HEK293 (cell line): ENCODE measurements around the gene CST9.

Experiments
- CTCF ChIA-PET: fragments of 350-600 bp; formaldehyde crosslinking; extraction: SDS; loops from one replicate; lab custom pipeline; 2021; ENCODE audit warnings: antibody characterized with exemption; lab: Yijun Ruan, JAX
- POLR2A ChIA-PET: fragments of 300-600 bp; formaldehyde crosslinking; extraction: SDS; loops from one replicate; lab custom pipeline; 2020; ENCODE audit warnings: antibody characterized with exemption, inconsistent platforms; lab: Yijun Ruan, JAX
- H3K27ac ChIP-seq: fragments of 200-500 bp; sonication (Bioruptor generic); 2 replicates; pipeline ENCODE4 v1.5.1; 2014; ENCODE audit warnings: low read depth, low read length, control low read depth, inconsistent platforms; ENCODE audit errors: extremely low read depth
- H3K36me3 ChIP-seq, 2 experiments: fragments of 200-500 bp in 1 of 2; sonication (Bioruptor generic) in 1 of 2; 1 replicate in 1 of 2; 2 replicates in 1 of 2; pipeline ENCODE4 v1.5.1; 2014 to 2017; ENCODE audit warnings: inconsistent platforms in 2 of 2, low read length in 2 of 2; ENCODE audit not compliant: control insufficient read depth in 2 of 2, insufficient read depth in 1 of 2
- H3K4me1 ChIP-seq: fragments of 200-500 bp; sonication (Bioruptor generic); 2 replicates; pipeline ENCODE4 v1.5.1; 2014; ENCODE audit warnings: mild to moderate bottlenecking, low read length, inconsistent platforms; ENCODE audit not compliant: control insufficient read depth, insufficient read depth
- H3K4me3 ChIP-seq: 2 replicates; pipeline ENCODE4 v1.5.1; 2011; ENCODE audit warnings: low read depth, mild to moderate bottlenecking, control low read depth, low read length, moderate library complexity
- H3K9me3 ChIP-seq: fragments of 200-500 bp; sonication (Bioruptor generic); 2 replicates; pipeline ENCODE4 v1.5.1; 2014; ENCODE audit warnings: low read depth, low read length, inconsistent platforms; ENCODE audit not compliant: control insufficient read depth, insufficient read depth
- HOXA7 ChIP-seq: sonication (generic); formaldehyde crosslinking; IDR thresholded peaks from 2 replicates; pipeline ENCODE4 v1.8.1; 2022; ENCODE audit warnings: missing genetic modification reagents, borderline replicate concordance
- HOXD13 ChIP-seq: sonication (generic); formaldehyde crosslinking; IDR thresholded peaks from 2 replicates; pipeline ENCODE4 v1.8.0; 2022; ENCODE audit warnings: missing genetic modification reagents, borderline replicate concordance
- IKZF3 ChIP-seq: fragments of 450-650 bp; IDR thresholded peaks from 2 replicates; pipeline ENCODE4 v1.5.0; 2018; ENCODE audit warnings: missing biosample characterization, mild to moderate bottlenecking, missing genetic modification characterization, moderate library complexity
- PATZ1 ChIP-seq: fragments of 450-650 bp; formaldehyde crosslinking; IDR thresholded peaks from 2 replicates; pipeline ENCODE4 v1.5.1; 2016; ENCODE audit warnings: missing biosample characterization, missing genetic modification characterization
- SCRT1 ChIP-seq: fragments of 450-650 bp; formaldehyde crosslinking; IDR thresholded peaks from 2 replicates; pipeline ENCODE4 v1.5.1; 2016; ENCODE audit warnings: missing biosample characterization, missing genetic modification characterization, borderline replicate concordance
- SCRT2 ChIP-seq: fragments of 450-650 bp; formaldehyde crosslinking; IDR thresholded peaks from 2 replicates; pipeline ENCODE4 v1.5.1; 2016; ENCODE audit warnings: missing biosample characterization, missing genetic modification characterization
- SP7 ChIP-seq: fragments of 450-650 bp; formaldehyde crosslinking; IDR thresholded peaks from 2 replicates; pipeline ENCODE4 v1.5.1; 2016; ENCODE audit warnings: missing biosample characterization, missing genetic modification characterization
- TCF7L2 ChIP-seq: IDR thresholded peaks from 2 replicates; pipeline ENCODE4 v1.6.1; 2011; ENCODE audit warnings: low read depth, mild to moderate bottlenecking, inconsistent platforms, low read length, moderate library complexity, borderline replicate concordance
- TRIM28 ChIP-seq: IDR thresholded peaks from 2 replicates; pipeline ENCODE4 v1.6.1; 2011; ENCODE audit warnings: low read length, control low read depth, borderline replicate concordance
- ZBTB26 ChIP-seq: fragments of 450-650 bp; formaldehyde crosslinking; optimal IDR thresholded peaks from 2 replicates; pipeline ENCODE3; 2016; ENCODE audit warnings: missing biosample characterization, mild to moderate bottlenecking, missing genetic modification characterization
- ZBTB7A ChIP-seq: fragments of 450-650 bp; formaldehyde crosslinking; IDR thresholded peaks from 2 replicates; pipeline ENCODE4 v1.5.1; 2016; ENCODE audit warnings: low read depth, missing biosample characterization, missing genetic modification characterization
- ZBTB8A ChIP-seq: fragments of 450-650 bp; formaldehyde crosslinking; IDR thresholded peaks from 2 replicates; pipeline ENCODE4 v1.5.1; 2016; ENCODE audit warnings: missing biosample characterization, missing genetic modification characterization
- ZEB2 ChIP-seq: fragments of 450-650 bp; formaldehyde crosslinking; IDR thresholded peaks from 2 replicates; pipeline ENCODE4 v1.5.1; 2016; ENCODE audit warnings: missing biosample characterization, missing genetic modification characterization
- ZIC2 ChIP-seq: fragments of 450-650 bp; formaldehyde crosslinking; IDR thresholded peaks from 2 replicates; pipeline ENCODE4 v1.5.1; 2016; ENCODE audit warnings: missing biosample characterization, missing genetic modification characterization
- ZNF10 ChIP-seq: fragments of 450-650 bp; formaldehyde crosslinking; IDR thresholded peaks from 2 replicates; pipeline ENCODE4 v1.5.1; 2017; ENCODE audit warnings: missing biosample characterization, missing genetic modification characterization
- ZNF112 ChIP-seq: fragments of 450-650 bp; formaldehyde crosslinking; IDR thresholded peaks from 2 replicates; pipeline ENCODE4 v1.5.0; 2017; ENCODE audit warnings: missing biosample characterization, missing genetic modification characterization
- ZNF138 ChIP-seq: fragments of 450-650 bp; formaldehyde crosslinking; IDR thresholded peaks from 2 replicates; pipeline ENCODE4 v1.5.1; 2016; ENCODE audit warnings: missing biosample characterization, missing genetic modification characterization, borderline replicate concordance
- ZNF140 ChIP-seq: fragments of 450-650 bp; formaldehyde crosslinking; IDR thresholded peaks from 2 replicates; pipeline ENCODE4 v1.5.1; 2016; ENCODE audit warnings: missing biosample characterization, missing genetic modification characterization
- ZNF19 ChIP-seq: fragments of 450-650 bp; formaldehyde crosslinking; IDR thresholded peaks from 2 replicates; pipeline ENCODE4; 2016; ENCODE audit warnings: missing biosample characterization, missing genetic modification characterization, low read depth
- ZNF214 ChIP-seq: fragments of 450-650 bp; formaldehyde crosslinking; IDR thresholded peaks from 2 replicates; pipeline ENCODE4 v1.5.1; 2017; ENCODE audit warnings: missing biosample characterization, mild to moderate bottlenecking, missing genetic modification characterization, borderline replicate concordance
- ZNF239 ChIP-seq: fragments of 450-650 bp; formaldehyde crosslinking; IDR thresholded peaks from 2 replicates; pipeline ENCODE4 v1.5.1; 2016; ENCODE audit warnings: missing biosample characterization, missing genetic modification characterization
- ZNF350 ChIP-seq: fragments of 450-650 bp; formaldehyde crosslinking; IDR thresholded peaks from 2 replicates; pipeline ENCODE4 v1.5.0; 2017; ENCODE audit warnings: missing biosample characterization, mild to moderate bottlenecking, missing genetic modification characterization
- ZNF354C ChIP-seq: fragments of 450-650 bp; formaldehyde crosslinking; IDR thresholded peaks from 2 replicates; pipeline ENCODE4 v1.5.1; 2016; ENCODE audit warnings: missing biosample characterization, missing genetic modification characterization, low read depth, borderline replicate concordance
- ZNF416 ChIP-seq: fragments of 450-650 bp; formaldehyde crosslinking; IDR thresholded peaks from 2 replicates; pipeline ENCODE4 v1.5.1; 2016; ENCODE audit warnings: missing biosample characterization, missing genetic modification characterization
- ZNF580 ChIP-seq: fragments of 450-650 bp; formaldehyde crosslinking; IDR thresholded peaks from 2 replicates; pipeline ENCODE4 v1.5.1; 2016; ENCODE audit warnings: missing biosample characterization, missing genetic modification characterization
- ZNF596 ChIP-seq: fragments of 450-650 bp; IDR thresholded peaks from 2 replicates; pipeline ENCODE4 v1.5.0; 2018; ENCODE audit warnings: missing biosample characterization, mild to moderate bottlenecking, missing genetic modification characterization, moderate library complexity
- ZNF692 ChIP-seq: fragments of 450-650 bp; formaldehyde crosslinking; IDR thresholded peaks from 2 replicates; pipeline ENCODE4 v1.5.1; 2016; ENCODE audit warnings: missing biosample characterization, missing genetic modification characterization
- ZNF776 ChIP-seq: fragments of 450-650 bp; formaldehyde crosslinking; IDR thresholded peaks from 2 replicates; pipeline ENCODE4 v1.5.0; 2017; ENCODE audit warnings: missing biosample characterization, missing genetic modification characterization, borderline replicate concordance
- ZNF792 ChIP-seq: fragments of 450-650 bp; formaldehyde crosslinking; IDR thresholded peaks from 2 replicates; pipeline ENCODE4 v1.5.1; 2016; ENCODE audit warnings: missing biosample characterization, missing genetic modification characterization
- ZSCAN16 ChIP-seq: fragments of 450-650 bp; formaldehyde crosslinking; IDR thresholded peaks from 2 replicates; pipeline ENCODE4 v1.5.1; 2016; ENCODE audit warnings: missing biosample characterization, missing genetic modification characterization

The CST9 gene

GRCh38 chr20:23613676-23614075, 8.0 kb upstream of the CST9 start:
- Histone ChIP-seq H3K27ac (no peak overlapping the region), H3K4me1 (no peaks in the 10 kb centered on the region), H3K9me3 (no peaks in the 10 kb centered on the region), H3K4me3 (no peak overlapping the region), H3K36me3 (no peaks in the 10 kb centered on the region)
- ChIA-PET POLR2A (interaction anchor here (0.6 to 1.3 kb wide), 2 partner anchors 23 to 192 kb away, joined by 3 read pairs; partner anchors contain the start of gene NAPB), CTCF (interaction anchor here (0.6 to 0.9 kb wide), 2 partner anchors 33 to 192 kb away, joined by 5 read pairs; partner anchors contain the start of gene NAPB)
- TF ChIP-seq TRIM28 (no peak), ZNF416 (tag by site-specific recombination) (no peak), ZSCAN16 (tag by site-specific recombination) (no peak), HOXA7 (no peak), ZBTB8A (tag by site-specific recombination) (no peak), ZNF138 (tag by site-specific recombination) (no peak), SP7 (no peak), SCRT2 (tag by site-specific recombination) (no peak), ZEB2 (tag by site-specific recombination) (no peak), ZNF596 (tag by site-specific recombination) (no peak), ZNF580 (tag by site-specific recombination) (no peak), ZBTB26 (tag by site-specific recombination) (no peak), ZNF792 (no peak), ZNF19 (no peak), ZNF239 (tag by site-specific recombination) (no peak), ZNF350 (tag by site-specific recombination) (no peak)

- H3K27ac ChIP-seq: no peak overlapping the region
- H3K36me3 ChIP-seq: no peaks in the 10 kb centered on the region
- H3K9me3 ChIP-seq: no peaks in the 10 kb centered on the region
- CTCF ChIA-PET: no interaction called here
- TF ChIP-seq ZNF214 (no peak), IKZF3 (tag by site-specific recombination) (no peak), ZBTB7A (tag by site-specific recombination) (no peak), ZNF354C (no peak), ZNF140 (tag by site-specific recombination) (no peak), ZNF776 (tag by site-specific recombination) (no peak)
- no peak overlapping the region for H3K4me3 ChIP-seq
- no peaks in the 10 kb centered on the region for H3K4me1 ChIP-seq
- POLR2A ChIA-PET: interaction anchor here (1.3 kb wide), 1 partner anchor 191 kb away, joined by 3 read pairs; the partner anchor contains the start of gene NAPB
Observed at GRCh38 chr20:23612396-23612795, 6.7 kb upstream of the CST9 start.

GRCh38 chr20:23609486-23610109, 3.9 kb upstream of the CST9 start:
- ChIA-PET POLR2A (no interaction called here), CTCF (interaction anchor here (1.2 kb wide), 1 partner anchor 162 kb away, joined by 7 read pairs; no protein-coding TSS in a partner anchor)
- Histone ChIP-seq H3K36me3 (no peaks in the 10 kb centered on the region), H3K9me3 (no peaks in the 10 kb centered on the region), H3K4me1 (no peaks in the 10 kb centered on the region), H3K4me3 (no peak overlapping the region), H3K27ac (no peak overlapping the region)
- TF ChIP-seq SCRT1 (tag by site-specific recombination) (peak; percentile 64), ZNF692 (tag by site-specific recombination) (no peak), ZNF112 (tag by site-specific recombination) (no peak), SCRT2 (tag by site-specific recombination) (peak; percentile 72), ZIC2 (tag by site-specific recombination) (no peak), ZNF10 (tag by site-specific recombination) (no peak), TCF7L2 (no peak), HOXD13 (CRISPR knock-in tag) (no peak), PATZ1 (tag by site-specific recombination) (no peak), ZNF140 (tag by site-specific recombination) (no peak)
